Thyroid gland (tissue), 4 donors: ENCODE data around the gene ZC3H6.
"Not testable (repeated sequence)": the region's sequence is repeated elsewhere in the genome, so short reads cannot be mapped to it uniquely, and the experiment has no call there.

ENCODE experiments used
- POLR2A ChIP-seq, 2 donors: fragments of 450-650 bp; IDR thresholded peaks; one replicate each; pipeline ENCODE4 v1.6.1; 2017; ENCODE audit warnings: antibody characterized with exemption in 2 of 2, mild to moderate bottlenecking in 2 of 2, moderate library complexity in 1 of 2
- TF ChIP-seq, protein P1 (sequence below), 6 experiments: fragments of 200-600 bp in 3 of 6; fragments of 450-650 bp in 3 of 6; sonication (generic) in 3 of 6; IDR thresholded peaks; one replicate each; pipeline ENCODE4 v1.5.1; 2016 to 2019; ENCODE audit warnings: antibody characterized with exemption in 6 of 6, mild to moderate bottlenecking in 2 of 6, inconsistent platforms in 1 of 6, moderate library complexity in 1 of 6

DNA sequence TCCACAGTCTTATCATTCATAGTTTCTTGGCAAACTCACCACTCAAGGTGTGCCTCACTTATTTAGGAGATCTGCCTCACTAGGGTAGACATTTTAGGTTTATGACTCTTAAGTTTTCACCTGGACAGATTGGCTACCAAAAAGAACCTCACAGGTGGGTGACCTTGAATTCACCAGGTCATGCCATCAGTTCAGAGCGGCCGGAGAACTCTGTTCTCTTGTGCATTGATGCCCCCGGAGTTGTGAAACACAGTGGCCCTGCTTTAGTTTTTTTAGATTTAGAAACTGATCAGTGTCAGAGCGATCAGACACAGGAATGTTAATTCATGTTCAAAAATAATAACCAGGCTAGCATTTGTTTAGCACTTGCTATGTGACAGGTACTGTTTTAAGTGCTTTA lies 6.7 kb downstream of the ZC3H6 start:
- TF ChIP-seq POLR2A (IDR thresholded peaks at IDR 0.05): not testable (repeated sequence)
- TF ChIP-seq, protein P1, sequence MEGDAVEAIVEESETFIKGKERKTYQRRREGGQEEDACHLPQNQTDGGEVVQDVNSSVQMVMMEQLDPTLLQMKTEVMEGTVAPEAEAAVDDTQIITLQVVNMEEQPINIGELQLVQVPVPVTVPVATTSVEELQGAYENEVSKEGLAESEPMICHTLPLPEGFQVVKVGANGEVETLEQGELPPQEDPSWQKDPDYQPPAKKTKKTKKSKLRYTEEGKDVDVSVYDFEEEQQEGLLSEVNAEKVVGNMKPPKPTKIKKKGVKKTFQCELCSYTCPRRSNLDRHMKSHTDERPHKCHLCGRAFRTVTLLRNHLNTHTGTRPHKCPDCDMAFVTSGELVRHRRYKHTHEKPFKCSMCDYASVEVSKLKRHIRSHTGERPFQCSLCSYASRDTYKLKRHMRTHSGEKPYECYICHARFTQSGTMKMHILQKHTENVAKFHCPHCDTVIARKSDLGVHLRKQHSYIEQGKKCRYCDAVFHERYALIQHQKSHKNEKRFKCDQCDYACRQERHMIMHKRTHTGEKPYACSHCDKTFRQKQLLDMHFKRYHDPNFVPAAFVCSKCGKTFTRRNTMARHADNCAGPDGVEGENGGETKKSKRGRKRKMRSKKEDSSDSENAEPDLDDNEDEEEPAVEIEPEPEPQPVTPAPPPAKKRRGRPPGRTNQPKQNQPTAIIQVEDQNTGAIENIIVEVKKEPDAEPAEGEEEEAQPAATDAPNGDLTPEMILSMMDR (IDR thresholded peaks at IDR 0.05): not testable (repeated sequence)
